ENCODE data around the gene GAGE10. TPM values are rescaled to one million over a fixed set of nuclear protein-coding genes. Genes with fewer than 3 reads are reported as not detected.

Gene GAGE10
- total RNA-seq, 1 donor from 2014 or later, result not detected

DNA sequence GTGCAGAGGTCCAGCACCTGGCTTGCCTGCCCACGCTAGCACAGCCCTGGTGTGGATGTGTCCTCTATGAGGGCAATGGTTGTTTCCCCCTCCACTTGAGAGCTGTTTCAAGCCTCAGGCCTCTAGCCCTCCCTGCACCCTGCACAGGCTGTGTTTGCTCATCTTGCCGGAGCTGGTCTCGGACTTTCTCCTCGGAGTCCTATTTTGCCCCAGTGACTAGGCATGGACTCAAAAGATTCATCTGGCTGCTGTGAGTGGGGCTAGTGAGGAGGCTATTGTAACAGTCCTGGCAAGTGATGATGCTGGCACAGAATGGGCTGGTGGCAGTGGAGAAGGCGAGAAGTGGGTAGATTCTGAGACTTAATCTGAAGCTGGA is 44.7 kb upstream of the GAGE10 start:
- Mint-ChIP-seq H3K27me3 (peaks cover 3% of the 10 kb centered on the region), H3K9me3 (ENCODE audit: low read depth) (peaks cover 24% of the 10 kb centered on the region), H3K4me1 (ENCODE audit: low read depth) (no peaks in the 10 kb centered on the region), H3K4me3 (ENCODE audit: low read depth) (no peak overlapping the region), H3K36me3 (ENCODE audit: insufficient read depth) (no peaks in the 10 kb centered on the region), H3K27ac (no peak overlapping the region)
- no peak for DNase-seq (ENCODE audit: low spot score, unreplicated experiment)
- TF ChIP-seq, protein P1, sequence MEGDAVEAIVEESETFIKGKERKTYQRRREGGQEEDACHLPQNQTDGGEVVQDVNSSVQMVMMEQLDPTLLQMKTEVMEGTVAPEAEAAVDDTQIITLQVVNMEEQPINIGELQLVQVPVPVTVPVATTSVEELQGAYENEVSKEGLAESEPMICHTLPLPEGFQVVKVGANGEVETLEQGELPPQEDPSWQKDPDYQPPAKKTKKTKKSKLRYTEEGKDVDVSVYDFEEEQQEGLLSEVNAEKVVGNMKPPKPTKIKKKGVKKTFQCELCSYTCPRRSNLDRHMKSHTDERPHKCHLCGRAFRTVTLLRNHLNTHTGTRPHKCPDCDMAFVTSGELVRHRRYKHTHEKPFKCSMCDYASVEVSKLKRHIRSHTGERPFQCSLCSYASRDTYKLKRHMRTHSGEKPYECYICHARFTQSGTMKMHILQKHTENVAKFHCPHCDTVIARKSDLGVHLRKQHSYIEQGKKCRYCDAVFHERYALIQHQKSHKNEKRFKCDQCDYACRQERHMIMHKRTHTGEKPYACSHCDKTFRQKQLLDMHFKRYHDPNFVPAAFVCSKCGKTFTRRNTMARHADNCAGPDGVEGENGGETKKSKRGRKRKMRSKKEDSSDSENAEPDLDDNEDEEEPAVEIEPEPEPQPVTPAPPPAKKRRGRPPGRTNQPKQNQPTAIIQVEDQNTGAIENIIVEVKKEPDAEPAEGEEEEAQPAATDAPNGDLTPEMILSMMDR (IDR thresholded peaks at IDR 0.05; ENCODE audit: unreplicated experiment), result no peak

GRCh38 chrX:49260221-49260985 is 43.0 kb upstream of the GAGE10 start:
- TF ChIP-seq, protein P1 (IDR thresholded peaks at IDR 0.05; ENCODE audit: unreplicated experiment), result no peak
- no peaks in the 10 kb centered on the region for H3K4me1 Mint-ChIP-seq (ENCODE audit: low read depth)
- H3K9me3 Mint-ChIP-seq (ENCODE audit: low read depth), result peaks cover 27% of the 10 kb centered on the region
- peaks cover 3% of the 10 kb centered on the region for H3K27me3 Mint-ChIP-seq
- no peak overlapping the region for H3K27ac Mint-ChIP-seq
- no peaks in the 10 kb centered on the region for H3K36me3 Mint-ChIP-seq (ENCODE audit: insufficient read depth)
- no peak overlapping the region for H3K4me3 Mint-ChIP-seq (ENCODE audit: low read depth)
- DNase-seq (ENCODE audit: low spot score, unreplicated experiment), result no peak

DNA sequence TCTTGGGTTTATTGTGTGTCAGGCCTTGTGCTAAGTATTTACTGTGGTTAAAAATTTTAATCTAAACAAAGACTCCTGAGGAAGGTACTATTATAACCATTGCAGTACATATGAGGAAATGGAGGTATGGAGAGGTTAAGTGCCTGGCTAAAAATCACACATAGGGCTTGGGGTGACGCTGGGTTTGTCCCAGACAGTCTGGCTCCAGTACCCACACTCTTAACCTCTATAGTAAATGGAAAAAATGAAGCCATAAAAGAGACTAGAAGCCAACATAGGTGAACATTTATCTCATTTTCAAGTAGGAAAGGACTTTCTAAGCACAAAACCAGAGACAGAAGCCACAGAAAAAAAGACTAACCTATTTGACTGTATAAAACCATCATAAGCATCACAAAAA is 40.8 kb upstream of the GAGE10 start:
- TF ChIP-seq, protein P1 (IDR thresholded peaks at IDR 0.05; ENCODE audit: unreplicated experiment), result no peak
- Mint-ChIP-seq H3K27me3 (peaks cover 3% of the 10 kb centered on the region), H3K4me3 (ENCODE audit: low read depth) (no peak overlapping the region), H3K4me1 (ENCODE audit: low read depth) (no peaks in the 10 kb centered on the region), H3K36me3 (ENCODE audit: insufficient read depth) (no peaks in the 10 kb centered on the region), H3K9me3 (ENCODE audit: low read depth) (peaks cover 32% of the 10 kb centered on the region), H3K27ac (no peak overlapping the region)
- DNase-seq (ENCODE audit: low spot score, unreplicated experiment), result no peak

- DNase-seq (ENCODE audit: low spot score, unreplicated experiment), result no peak
- Mint-ChIP-seq H3K9me3 (ENCODE audit: low read depth) (peaks cover 36% of the 10 kb centered on the region), H3K36me3 (ENCODE audit: insufficient read depth) (no peaks in the 10 kb centered on the region), H3K27ac (no peak overlapping the region), H3K4me1 (ENCODE audit: low read depth) (peaks cover 3% of the 10 kb centered on the region), H3K4me3 (ENCODE audit: low read depth) (no peak overlapping the region), H3K27me3 (peaks cover 3% of the 10 kb centered on the region)
- TF ChIP-seq, protein P1 (IDR thresholded peaks at IDR 0.05; ENCODE audit: unreplicated experiment), result no peak
Measured at GRCh38 chrX:49263631-49264030, 39.8 kb upstream of the GAGE10 start.

DNA sequence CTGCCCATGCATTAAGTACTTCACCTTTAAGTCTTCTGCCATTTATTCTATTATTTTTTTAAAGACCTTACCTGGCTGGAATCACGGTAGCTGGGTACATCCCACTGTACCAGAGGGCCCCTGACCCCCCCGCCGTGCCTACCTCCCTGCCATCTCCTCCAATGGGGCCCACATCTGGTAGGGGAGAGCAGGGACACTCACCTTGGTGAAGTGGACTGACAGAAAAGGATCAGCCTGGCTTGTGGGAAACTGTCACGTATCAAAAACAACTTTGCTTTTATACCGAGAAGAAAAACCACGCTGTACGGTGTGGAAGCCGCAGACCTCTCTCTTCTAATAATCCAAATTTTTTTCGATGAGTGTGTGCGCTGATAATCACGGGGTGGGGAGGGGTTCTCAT is 39.0 kb upstream of the GAGE10 start, which contains the start of gene FOXP3:
Gene FOXP3, minus strand, starts transcription at position 251 of the 400 bp plus-strand sequence. CDS start 6,205 bp downstream, outside the sequence.
- no peak within 1 kb of the TSS for H3K4me3 Mint-ChIP-seq (ENCODE audit: low read depth)
- peaks cover 31% of the 10 kb centered on the region for H3K9me3 Mint-ChIP-seq (ENCODE audit: low read depth)
- H3K27ac Mint-ChIP-seq, result no peak within 1 kb of the TSS
- no peaks in the 10 kb centered on the region for H3K27me3 Mint-ChIP-seq
- peaks cover 5% of the 10 kb centered on the region for H3K4me1 Mint-ChIP-seq (ENCODE audit: low read depth)
- no peak for DNase-seq (ENCODE audit: low spot score, unreplicated experiment)
- TF ChIP-seq, protein P1 (IDR thresholded peaks at IDR 0.05; ENCODE audit: unreplicated experiment), result no peak
- no peaks in the 10 kb centered on the region for H3K36me3 Mint-ChIP-seq (ENCODE audit: insufficient read depth)

Measured in progenitor cell of endocrine pancreas (in vitro differentiated cells).